Measurements from ENCODE around the gene SOX21.

The SOX21 gene

DNA sequence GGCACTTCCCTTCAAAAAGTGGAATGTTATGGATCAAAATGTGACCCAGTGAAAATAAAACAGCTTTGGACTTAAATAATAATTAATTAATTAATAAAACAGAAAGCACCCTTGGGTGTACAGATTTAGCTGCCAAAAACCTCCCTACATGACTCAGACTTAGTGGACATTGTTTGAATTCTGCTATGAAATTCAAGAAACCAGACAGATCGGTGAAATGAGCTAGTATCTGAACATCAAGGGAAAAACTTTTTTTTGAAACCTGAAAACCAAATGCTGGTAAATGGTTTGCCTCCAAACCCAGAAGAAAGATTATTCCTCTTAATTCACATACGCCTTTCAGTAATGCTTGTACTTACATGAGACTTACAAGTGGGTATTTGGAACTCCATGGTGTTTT, 33.5 kb downstream of the SOX21 start:
- no peak overlapping the region for H3K27ac ChIP-seq (ENCODE audit: low read depth in 2 of 2, low read length in 2 of 2)
- H3K36me3 ChIP-seq (ENCODE audit: control insufficient read depth in 2 of 2, insufficient read depth in 2 of 2, low read length in 2 of 2) = no peaks in the 10 kb centered on the region
- no peak overlapping the region for H3K9ac ChIP-seq (ENCODE audit: low read depth in 1 of 2, low read length in 2 of 2)
- H3K4me1 ChIP-seq (ENCODE audit: control insufficient read depth in 2 of 2, insufficient read depth in 2 of 2, low read length in 2 of 2) = no peaks in the 10 kb centered on the region
- H3K27me3 ChIP-seq (ENCODE audit: control insufficient read depth in 2 of 2, insufficient read depth in 2 of 2, low read length in 2 of 2) = peaks cover 0 to 4% of the 10 kb centered on the region in 2 donors
- H3K9me3 ChIP-seq (ENCODE audit: control insufficient read depth in 2 of 2, low read length in 2 of 2) = no peaks in the 10 kb centered on the region
- H3K4me3 ChIP-seq (ENCODE audit: low read length in 2 of 2) = no peak overlapping the region

DNA sequence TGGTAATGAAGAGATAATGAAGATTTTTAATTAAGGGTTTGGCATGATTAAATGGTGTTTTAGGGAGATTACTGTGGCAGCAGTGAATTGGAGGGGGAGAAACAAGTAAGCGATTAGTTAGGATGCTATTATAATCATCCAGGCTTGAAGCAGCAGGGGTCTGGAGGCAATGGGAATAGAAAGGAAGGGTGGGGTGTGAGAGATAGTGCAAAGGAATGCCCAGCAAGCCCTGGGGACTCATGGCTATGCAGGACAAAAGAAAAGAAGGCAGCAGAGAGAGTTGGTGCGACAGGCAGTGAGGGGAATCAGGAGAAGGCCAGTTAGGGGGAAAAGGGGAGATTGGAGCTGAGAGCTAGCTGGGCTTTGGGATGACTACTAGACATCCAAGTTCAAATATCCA, 34.5 kb downstream of the SOX21 start:
- Histone ChIP-seq H3K27me3 (ENCODE audit: control insufficient read depth in 2 of 2, insufficient read depth in 2 of 2, low read length in 2 of 2) (peaks cover 0 to 4% of the 10 kb centered on the region in 2 donors), H3K9ac (ENCODE audit: low read depth in 1 of 2, low read length in 2 of 2) (no peak overlapping the region), H3K4me1 (ENCODE audit: control insufficient read depth in 2 of 2, insufficient read depth in 2 of 2, low read length in 2 of 2) (no peaks in the 10 kb centered on the region), H3K4me3 (ENCODE audit: low read length in 2 of 2) (no peak overlapping the region), H3K27ac (ENCODE audit: low read depth in 2 of 2, low read length in 2 of 2) (no peak overlapping the region), H3K9me3 (ENCODE audit: control insufficient read depth in 2 of 2, low read length in 2 of 2) (no peaks in the 10 kb centered on the region), H3K36me3 (ENCODE audit: control insufficient read depth in 2 of 2, insufficient read depth in 2 of 2, low read length in 2 of 2) (no peaks in the 10 kb centered on the region)

DNA sequence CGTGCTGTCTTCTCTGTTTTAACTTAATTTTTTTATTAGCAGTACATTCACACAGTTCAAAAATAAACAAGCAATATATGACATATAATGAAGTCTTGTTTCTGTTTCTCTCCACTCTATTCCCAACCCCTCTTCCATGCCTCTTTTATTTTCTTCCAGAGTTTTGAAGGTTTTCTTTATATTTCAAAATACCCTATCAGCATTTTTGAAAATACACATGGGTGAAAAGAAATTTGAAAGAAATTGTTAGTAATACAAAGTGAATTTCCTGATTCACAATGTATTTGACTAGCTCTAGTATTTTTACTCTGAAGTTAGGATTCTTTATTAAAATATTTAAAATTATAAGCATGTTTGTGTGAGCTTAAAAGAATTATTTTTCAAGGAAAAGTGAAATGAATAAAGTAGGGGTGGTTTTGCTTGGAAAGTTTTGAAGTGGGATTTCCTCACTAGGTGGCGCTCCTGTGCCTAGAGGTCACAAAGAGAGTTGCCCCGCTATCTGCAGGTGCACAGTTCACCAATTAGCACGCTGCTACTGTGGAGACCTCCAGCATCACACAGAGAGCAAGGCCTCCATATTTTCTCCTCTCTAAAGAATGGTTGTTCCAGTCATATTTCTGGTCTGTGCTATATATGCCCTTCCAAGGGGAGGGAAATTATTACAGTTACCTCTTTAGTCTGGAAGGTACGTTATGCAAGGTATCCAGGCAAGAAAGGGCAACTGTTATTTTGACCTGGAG, 37.6 kb downstream of the SOX21 start:
- Histone ChIP-seq H3K4me1 (ENCODE audit: control insufficient read depth in 2 of 2, insufficient read depth in 2 of 2, low read length in 2 of 2) (no peaks in the 10 kb centered on the region), H3K36me3 (ENCODE audit: control insufficient read depth in 2 of 2, insufficient read depth in 2 of 2, low read length in 2 of 2) (no peaks in the 10 kb centered on the region), H3K27ac (ENCODE audit: low read depth in 2 of 2, low read length in 2 of 2) (no peak overlapping the region), H3K27me3 (ENCODE audit: control insufficient read depth in 2 of 2, insufficient read depth in 2 of 2, low read length in 2 of 2) (peaks cover 0 to 4% of the 10 kb centered on the region in 2 donors), H3K4me3 (ENCODE audit: low read length in 2 of 2) (no peak overlapping the region), H3K9me3 (ENCODE audit: control insufficient read depth in 2 of 2, low read length in 2 of 2) (no peaks in the 10 kb centered on the region), H3K9ac (ENCODE audit: low read depth in 1 of 2, low read length in 2 of 2) (no peak overlapping the region)

DNA sequence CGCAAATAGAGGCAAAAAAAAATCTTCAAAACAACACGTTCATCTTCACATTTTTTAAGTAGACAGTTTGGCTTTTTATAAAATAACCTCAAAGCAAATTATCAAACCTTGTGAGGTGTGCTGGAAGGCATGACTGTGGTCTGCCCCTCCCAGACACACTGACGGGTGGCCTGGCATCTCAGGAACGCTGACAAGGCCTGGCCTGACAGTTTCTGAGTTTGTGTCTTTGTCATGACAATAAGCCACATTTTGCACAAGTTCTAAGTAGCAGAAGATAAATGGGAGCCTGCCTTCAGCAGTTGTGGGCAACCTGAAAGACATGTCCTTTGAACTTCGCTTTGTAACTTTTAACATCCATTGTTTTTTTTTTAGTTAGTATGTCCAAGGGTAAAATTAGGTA, 38.5 kb downstream of the SOX21 start:
- no peaks in the 10 kb centered on the region for H3K4me1 ChIP-seq (ENCODE audit: control insufficient read depth in 2 of 2, insufficient read depth in 2 of 2, low read length in 2 of 2)
- no peaks in the 10 kb centered on the region for H3K9me3 ChIP-seq (ENCODE audit: control insufficient read depth in 2 of 2, low read length in 2 of 2)
- H3K27me3 ChIP-seq (ENCODE audit: control insufficient read depth in 2 of 2, insufficient read depth in 2 of 2, low read length in 2 of 2) = peaks cover 0 to 4% of the 10 kb centered on the region in 2 donors
- H3K4me3 ChIP-seq (ENCODE audit: low read length in 2 of 2) = no peak overlapping the region
- H3K36me3 ChIP-seq (ENCODE audit: control insufficient read depth in 2 of 2, insufficient read depth in 2 of 2, low read length in 2 of 2) = no peaks in the 10 kb centered on the region
- H3K9ac ChIP-seq (ENCODE audit: low read depth in 1 of 2, low read length in 2 of 2) = no peak overlapping the region
- H3K27ac ChIP-seq (ENCODE audit: low read depth in 2 of 2, low read length in 2 of 2) = no peak overlapping the region

DNA sequence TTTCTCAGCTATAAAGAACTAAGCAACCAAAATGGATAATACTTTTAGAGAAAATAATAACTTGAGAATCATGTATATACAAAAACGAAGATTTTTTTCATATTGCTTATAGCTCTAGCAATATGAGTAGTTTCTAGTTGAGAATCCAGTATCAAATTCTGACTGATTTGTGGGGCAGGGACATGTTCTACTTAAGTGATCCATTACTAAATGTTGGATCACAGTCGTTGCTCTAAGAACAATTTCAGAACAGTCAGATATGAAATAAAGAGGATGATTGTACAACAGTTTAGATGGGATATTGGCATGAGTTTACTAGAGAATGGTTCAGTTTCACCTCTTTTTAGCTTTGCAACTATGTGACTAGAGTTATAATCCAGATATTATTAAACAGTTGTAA, 39.9 kb downstream of the SOX21 start:
- H3K36me3 ChIP-seq (ENCODE audit: control insufficient read depth in 2 of 2, insufficient read depth in 2 of 2, low read length in 2 of 2) = no peaks in the 10 kb centered on the region
- no peak overlapping the region for H3K4me3 ChIP-seq (ENCODE audit: low read length in 2 of 2)
- H3K9ac ChIP-seq (ENCODE audit: low read depth in 1 of 2, low read length in 2 of 2) = no peak overlapping the region
- H3K4me1 ChIP-seq (ENCODE audit: control insufficient read depth in 2 of 2, insufficient read depth in 2 of 2, low read length in 2 of 2) = no peaks in the 10 kb centered on the region
- peaks cover 0 to 4% of the 10 kb centered on the region in 2 donors for H3K27me3 ChIP-seq (ENCODE audit: control insufficient read depth in 2 of 2, insufficient read depth in 2 of 2, low read length in 2 of 2)
- H3K27ac ChIP-seq (ENCODE audit: low read depth in 2 of 2, low read length in 2 of 2) = no peak overlapping the region
- H3K9me3 ChIP-seq (ENCODE audit: control insufficient read depth in 2 of 2, low read length in 2 of 2) = no peaks in the 10 kb centered on the region

DNA sequence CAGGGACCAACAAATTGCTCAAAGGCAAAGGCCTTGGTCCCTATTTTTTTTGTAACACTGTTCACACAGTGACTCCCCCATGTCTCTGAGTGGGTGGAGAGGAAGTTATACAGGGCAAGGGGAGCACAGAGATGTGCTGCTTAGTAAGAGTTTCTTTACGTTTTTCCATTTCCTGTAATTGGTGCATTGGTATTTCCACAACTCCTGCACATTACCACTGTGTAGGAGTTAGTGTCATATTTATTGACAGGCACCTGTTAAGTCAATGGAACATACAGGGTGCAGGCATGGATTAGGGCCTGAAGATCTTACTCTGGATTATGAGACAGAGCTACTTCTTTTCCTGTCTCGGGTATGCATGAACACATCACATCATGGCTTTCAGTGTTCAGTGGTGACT, 45.2 kb downstream of the SOX21 start:
- Histone ChIP-seq H3K9ac (ENCODE audit: low read depth in 1 of 2, low read length in 2 of 2) (no peak overlapping the region), H3K4me1 (ENCODE audit: control insufficient read depth in 2 of 2, insufficient read depth in 2 of 2, low read length in 2 of 2) (no peaks in the 10 kb centered on the region), H3K4me3 (ENCODE audit: low read length in 2 of 2) (no peak overlapping the region), H3K36me3 (ENCODE audit: control insufficient read depth in 2 of 2, insufficient read depth in 2 of 2, low read length in 2 of 2) (no peaks in the 10 kb centered on the region), H3K9me3 (ENCODE audit: control insufficient read depth in 2 of 2, low read length in 2 of 2) (no peaks in the 10 kb centered on the region), H3K27ac (ENCODE audit: low read depth in 2 of 2, low read length in 2 of 2) (no peak overlapping the region), H3K27me3 (ENCODE audit: control insufficient read depth in 2 of 2, insufficient read depth in 2 of 2, low read length in 2 of 2) (peaks cover 8 to 14% of the 10 kb centered on the region in 2 donors)

DNA sequence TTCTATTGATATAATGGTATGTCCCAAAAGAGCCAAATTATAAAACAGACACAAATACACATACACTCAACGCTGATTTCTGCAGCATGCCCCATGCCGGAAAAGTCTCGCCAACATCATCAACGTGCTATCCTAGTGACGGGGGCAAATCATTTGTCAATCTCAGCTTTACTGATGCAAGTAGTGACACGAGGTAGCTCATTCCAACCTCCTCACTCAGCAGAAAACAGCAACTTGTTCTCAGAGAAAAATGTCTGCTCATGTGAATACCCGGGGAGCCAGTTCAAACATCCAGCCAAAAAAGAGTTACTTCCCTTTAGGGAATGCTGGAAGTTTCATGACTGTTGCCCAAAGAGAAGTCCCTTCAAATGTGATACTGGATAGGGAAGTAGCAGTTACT, 46.3 kb downstream of the SOX21 start:
- Histone ChIP-seq H3K9ac (ENCODE audit: low read depth in 1 of 2, low read length in 2 of 2) (no peak overlapping the region), H3K4me1 (ENCODE audit: control insufficient read depth in 2 of 2, insufficient read depth in 2 of 2, low read length in 2 of 2) (no peaks in the 10 kb centered on the region), H3K9me3 (ENCODE audit: control insufficient read depth in 2 of 2, low read length in 2 of 2) (no peaks in the 10 kb centered on the region), H3K27ac (ENCODE audit: low read depth in 2 of 2, low read length in 2 of 2) (no peak overlapping the region), H3K27me3 (ENCODE audit: control insufficient read depth in 2 of 2, insufficient read depth in 2 of 2, low read length in 2 of 2) (peaks cover 11 to 16% of the 10 kb centered on the region in 2 donors), H3K36me3 (ENCODE audit: control insufficient read depth in 2 of 2, insufficient read depth in 2 of 2, low read length in 2 of 2) (no peaks in the 10 kb centered on the region), H3K4me3 (ENCODE audit: low read length in 2 of 2) (no peak overlapping the region)

DNA sequence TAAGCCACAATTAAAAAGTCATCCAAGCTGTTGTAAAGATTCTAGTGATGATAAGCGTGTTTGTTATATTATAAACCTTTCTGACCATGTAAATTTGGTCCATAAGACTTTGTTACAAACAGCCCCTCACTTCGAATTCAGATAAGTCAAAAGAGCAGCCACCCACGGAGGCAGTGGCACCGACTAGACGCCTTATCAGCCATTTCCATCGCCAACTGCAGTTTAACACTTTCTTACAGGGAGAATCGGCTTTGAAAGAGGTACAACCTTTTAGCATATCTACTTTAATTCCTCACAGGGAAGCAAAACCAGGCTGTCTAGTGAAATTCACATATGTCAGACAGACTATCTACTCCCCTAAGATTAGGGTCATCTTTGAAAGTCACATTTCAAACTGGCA, 47.5 kb downstream of the SOX21 start:
- Histone ChIP-seq H3K4me1 (ENCODE audit: control insufficient read depth in 2 of 2, insufficient read depth in 2 of 2, low read length in 2 of 2) (no peaks in the 10 kb centered on the region), H3K27me3 (ENCODE audit: control insufficient read depth in 2 of 2, insufficient read depth in 2 of 2, low read length in 2 of 2) (peaks cover 11 to 16% of the 10 kb centered on the region in 2 donors), H3K9ac (ENCODE audit: low read depth in 1 of 2, low read length in 2 of 2) (no peak overlapping the region), H3K27ac (ENCODE audit: low read depth in 2 of 2, low read length in 2 of 2) (no peak overlapping the region), H3K36me3 (ENCODE audit: control insufficient read depth in 2 of 2, insufficient read depth in 2 of 2, low read length in 2 of 2) (no peaks in the 10 kb centered on the region), H3K4me3 (ENCODE audit: low read length in 2 of 2) (no peak overlapping the region), H3K9me3 (ENCODE audit: control insufficient read depth in 2 of 2, low read length in 2 of 2) (no peaks in the 10 kb centered on the region)

DNA sequence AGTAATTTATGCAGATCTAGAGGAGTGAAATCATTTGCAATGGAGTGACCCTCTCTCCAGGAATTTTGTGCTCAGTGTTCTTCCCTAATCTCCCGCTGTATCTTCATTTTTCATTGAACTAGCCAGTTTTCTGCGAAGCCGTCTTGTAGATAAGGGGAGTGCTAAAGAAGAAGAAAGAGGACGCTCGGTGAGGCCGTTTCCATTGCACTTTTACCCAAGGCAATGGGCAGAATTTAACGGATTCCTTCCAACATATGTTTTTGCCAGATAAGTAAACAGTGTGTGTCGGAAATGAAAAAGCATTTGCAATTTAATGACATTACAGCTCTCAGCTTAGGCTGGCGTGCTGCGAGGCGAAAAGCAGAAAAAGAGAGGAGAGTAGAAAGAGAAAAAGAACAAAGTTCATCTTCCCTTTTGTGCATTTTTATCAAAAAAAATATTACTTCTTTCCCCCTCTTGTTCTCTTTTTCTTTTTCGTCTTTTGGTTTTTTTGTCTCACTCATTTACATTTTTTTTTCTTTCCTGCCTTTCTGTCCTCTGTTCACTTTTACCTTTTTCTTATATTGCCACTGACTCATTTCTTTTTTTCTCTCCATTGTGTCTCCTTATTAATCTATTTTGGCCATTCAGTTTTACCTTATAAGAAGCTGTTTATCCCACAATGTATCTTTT, 49.9 kb downstream of the SOX21 start:
- Histone ChIP-seq H3K9me3 (ENCODE audit: control insufficient read depth in 2 of 2, low read length in 2 of 2) (no peaks in the 10 kb centered on the region), H3K36me3 (ENCODE audit: control insufficient read depth in 2 of 2, insufficient read depth in 2 of 2, low read length in 2 of 2) (no peaks in the 10 kb centered on the region), H3K27ac (ENCODE audit: low read depth in 2 of 2, low read length in 2 of 2) (no peak overlapping the region), H3K4me3 (ENCODE audit: low read length in 2 of 2) (no peak overlapping the region), H3K4me1 (ENCODE audit: control insufficient read depth in 2 of 2, insufficient read depth in 2 of 2, low read length in 2 of 2) (no peaks in the 10 kb centered on the region), H3K27me3 (ENCODE audit: control insufficient read depth in 2 of 2, insufficient read depth in 2 of 2, low read length in 2 of 2) (peaks cover 11 to 16% of the 10 kb centered on the region in 2 donors), H3K9ac (ENCODE audit: low read depth in 1 of 2, low read length in 2 of 2) (no peak overlapping the region)

DNA sequence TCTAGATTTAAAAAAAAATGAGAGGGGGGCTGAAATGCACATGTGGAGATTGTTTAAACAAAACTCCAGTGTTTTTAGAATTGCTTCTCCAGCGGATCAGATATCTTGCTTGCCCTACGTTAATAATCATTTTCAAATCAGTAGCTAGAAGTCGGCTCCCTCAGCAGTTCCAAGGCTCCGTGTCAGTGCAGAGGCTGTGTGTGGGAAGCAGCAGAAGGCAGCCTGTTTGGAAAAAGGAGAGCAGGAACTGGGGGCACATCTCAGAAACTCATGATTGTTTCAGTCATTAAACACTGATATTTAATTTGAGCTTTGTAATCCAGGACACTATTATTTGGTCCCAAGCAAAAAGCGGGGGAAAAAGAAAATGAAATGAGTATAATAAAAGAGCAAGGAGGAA, 50.9 kb downstream of the SOX21 start:
- H3K4me1 ChIP-seq (ENCODE audit: control insufficient read depth in 2 of 2, insufficient read depth in 2 of 2, low read length in 2 of 2) = no peaks in the 10 kb centered on the region
- H3K4me3 ChIP-seq (ENCODE audit: low read length in 2 of 2) = no peak overlapping the region
- no peak overlapping the region for H3K9ac ChIP-seq (ENCODE audit: low read depth in 1 of 2, low read length in 2 of 2)
- H3K9me3 ChIP-seq (ENCODE audit: control insufficient read depth in 2 of 2, low read length in 2 of 2) = no peaks in the 10 kb centered on the region
- no peak overlapping the region for H3K27ac ChIP-seq (ENCODE audit: low read depth in 2 of 2, low read length in 2 of 2)
- H3K27me3 ChIP-seq (ENCODE audit: control insufficient read depth in 2 of 2, insufficient read depth in 2 of 2, low read length in 2 of 2) = peaks cover 11 to 16% of the 10 kb centered on the region in 2 donors
- no peaks in the 10 kb centered on the region for H3K36me3 ChIP-seq (ENCODE audit: control insufficient read depth in 2 of 2, insufficient read depth in 2 of 2, low read length in 2 of 2)
